ENCODE measurements around the gene KIAA0930. TPM values are rescaled to one million over a fixed set of nuclear protein-coding genes. Genes with fewer than 3 reads are reported as not detected.
A peak's percentile ranks its signal among the peaks of the same experiment; 100 is the strongest.
"Not testable (repeated sequence)": the region's sequence is repeated elsewhere in the genome, so short reads cannot be mapped to it uniquely, and the experiment has no call there.

KIAA0930 gene
- polyA plus RNA-seq, 3 donors from 2014 or later, result 2.2 to 6.2 (median 4.5) TPM

GRCh38 chr22:45192701-45193187, 48.0 kb downstream of the KIAA0930 start:
- peaks cover 0 to 8% (median 0%) of the 10 kb centered on the region in 3 donors for H3K36me3 Mint-ChIP-seq
- H3K27ac Mint-ChIP-seq, result no peak overlapping the region
- no peak overlapping the region for H3K4me3 Mint-ChIP-seq
- no peaks in the 10 kb centered on the region for H3K9me3 Mint-ChIP-seq
- H3K4me1 Mint-ChIP-seq, result peaks cover 0 to 4% of the 10 kb centered on the region in 2 donors
- no peaks in the 10 kb centered on the region for H3K27me3 Mint-ChIP-seq (ENCODE audit: low read depth in 3 of 3)
- DNase-seq, result no peak

GRCh38 chr22:45191746-45192145, 48.9 kb downstream of the KIAA0930 start:
- not testable (repeated sequence) for H3K9me3 Mint-ChIP-seq; H3K36me3 Mint-ChIP-seq; H3K27me3 Mint-ChIP-seq (ENCODE audit: low read depth in 3 of 3); DNase-seq; H3K27ac Mint-ChIP-seq; H3K4me1 Mint-ChIP-seq; H3K4me3 Mint-ChIP-seq

- Mint-ChIP-seq H3K36me3 (peaks cover 0 to 13% (median 11%) of the 10 kb centered on the region in 3 donors), H3K4me1 (peaks cover 0 to 10% of the 10 kb centered on the region in 2 donors), H3K4me3 (no peak overlapping the region), H3K9me3 (no peaks in the 10 kb centered on the region), H3K27ac (no peak overlapping the region), H3K27me3 (ENCODE audit: low read depth in 3 of 3) (no peaks in the 10 kb centered on the region)
- no peak for DNase-seq
Observed at GRCh38 chr22:45190202-45190872, 50.4 kb downstream of the KIAA0930 start.

GRCh38 chr22:45188779-45189178, 51.9 kb downstream of the KIAA0930 start:
- Mint-ChIP-seq H3K27me3 (ENCODE audit: low read depth in 3 of 3) (no peaks in the 10 kb centered on the region), H3K4me3 (no peak overlapping the region), H3K27ac (peak overlapping the region in 3 of 6 donors; percentile 37 to 51 (median 41)), H3K4me1 (peaks cover 0 to 10% of the 10 kb centered on the region in 2 donors), H3K9me3 (no peaks in the 10 kb centered on the region), H3K36me3 (peaks cover 0 to 23% (median 17%) of the 10 kb centered on the region in 3 donors)
- DNase-seq, result no peak

GRCh38 chr22:45187891-45188290, 52.8 kb downstream of the KIAA0930 start:
- H3K4me3 Mint-ChIP-seq, result no peak overlapping the region
- DNase-seq, result no peak
- H3K9me3 Mint-ChIP-seq, result no peaks in the 10 kb centered on the region
- peak overlapping the region in 1 of 6 donors; percentile 22 for H3K27ac Mint-ChIP-seq
- H3K27me3 Mint-ChIP-seq (ENCODE audit: low read depth in 3 of 3), result no peaks in the 10 kb centered on the region
- peaks cover 0 to 10% of the 10 kb centered on the region in 2 donors for H3K4me1 Mint-ChIP-seq
- H3K36me3 Mint-ChIP-seq, result peaks cover 0 to 26% (median 20%) of the 10 kb centered on the region in 3 donors

- Mint-ChIP-seq H3K36me3 (peaks cover 4 to 34% (median 25%) of the 10 kb centered on the region in 3 donors), H3K9me3 (no peaks in the 10 kb centered on the region), H3K4me1 (peaks cover 6 to 19% of the 10 kb centered on the region in 2 donors), H3K27ac (peak overlapping the region in 4 of 6 donors; percentile 7 to 69 (median 41)), H3K27me3 (ENCODE audit: low read depth in 3 of 3) (no peaks in the 10 kb centered on the region), H3K4me3 (no peak overlapping the region)
- no peak for DNase-seq
Observed at GRCh38 chr22:45185718-45186514, 54.8 kb downstream of the KIAA0930 start.

GRCh38 chr22:45183974-45184373, 56.7 kb downstream of the KIAA0930 start:
- no peak for DNase-seq
- no peaks in the 10 kb centered on the region for H3K9me3 Mint-ChIP-seq
- H3K27me3 Mint-ChIP-seq (ENCODE audit: low read depth in 3 of 3), result no peaks in the 10 kb centered on the region
- H3K36me3 Mint-ChIP-seq, result peaks cover 4 to 40% (median 29%) of the 10 kb centered on the region in 3 donors
- peaks cover 20 to 38% of the 10 kb centered on the region in 2 donors for H3K4me1 Mint-ChIP-seq
- H3K27ac Mint-ChIP-seq, result peak overlapping the region in 1 of 6 donors; percentile 29
- H3K4me3 Mint-ChIP-seq, result no peak overlapping the region

- H3K27ac Mint-ChIP-seq, result peak overlapping the region in 1 of 6 donors; percentile 30
- peaks cover 4 to 44% (median 22%) of the 10 kb centered on the region in 3 donors for H3K36me3 Mint-ChIP-seq
- H3K27me3 Mint-ChIP-seq (ENCODE audit: low read depth in 3 of 3), result no peaks in the 10 kb centered on the region
- H3K4me1 Mint-ChIP-seq, result peaks cover 29 to 45% of the 10 kb centered on the region in 2 donors
- H3K4me3 Mint-ChIP-seq, result no peak overlapping the region
- DNase-seq, result no peak
- no peaks in the 10 kb centered on the region for H3K9me3 Mint-ChIP-seq
Observed at GRCh38 chr22:45181766-45182165, 58.9 kb downstream of the KIAA0930 start.

GRCh38 chr22:45181240-45181639, 59.5 kb downstream of the KIAA0930 start:
- Mint-ChIP-seq H3K9me3 (no peaks in the 10 kb centered on the region), H3K27me3 (ENCODE audit: low read depth in 3 of 3) (no peaks in the 10 kb centered on the region), H3K4me3 (no peak overlapping the region), H3K27ac (peak overlapping the region in 1 of 6 donors; percentile 5), H3K4me1 (peaks cover 29 to 47% of the 10 kb centered on the region in 2 donors), H3K36me3 (peaks cover 4 to 47% (median 22%) of the 10 kb centered on the region in 3 donors)
- no peak for DNase-seq

- Mint-ChIP-seq H3K27ac (peak overlapping the region; percentile 14 to 75 (median 58)), H3K9me3 (no peaks in the 10 kb centered on the region), H3K4me3 (no peak overlapping the region), H3K27me3 (ENCODE audit: low read depth in 3 of 3) (no peaks in the 10 kb centered on the region), H3K4me1 (peaks cover 30 to 57% of the 10 kb centered on the region in 2 donors), H3K36me3 (peaks cover 4 to 39% (median 16%) of the 10 kb centered on the region in 3 donors)
- no peak for DNase-seq
Observed at GRCh38 chr22:45180146-45180679, 60.5 kb downstream of the KIAA0930 start.

- Mint-ChIP-seq H3K36me3 (peaks cover 5 to 39% (median 12%) of the 10 kb centered on the region in 3 donors), H3K4me3 (no peak overlapping the region), H3K4me1 (peaks cover 30 to 64% of the 10 kb centered on the region in 2 donors), H3K27ac (peak overlapping the region; percentile 53 to 75 (median 68)), H3K9me3 (no peaks in the 10 kb centered on the region), H3K27me3 (ENCODE audit: low read depth in 3 of 3) (no peaks in the 10 kb centered on the region)
- no peak for DNase-seq
Observed at GRCh38 chr22:45179276-45180049, 61.2 kb downstream of the KIAA0930 start.

- Mint-ChIP-seq H3K27ac (peak overlapping the region in 5 of 6 donors; percentile 20 to 62 (median 54)), H3K27me3 (ENCODE audit: low read depth in 3 of 3) (peaks cover 0 to 4% (median 2%) of the 10 kb centered on the region in 3 donors), H3K4me3 (no peak overlapping the region), H3K4me1 (peaks cover 30 to 76% of the 10 kb centered on the region in 2 donors), H3K36me3 (peaks cover 25 to 63% (median 27%) of the 10 kb centered on the region in 3 donors), H3K9me3 (no peaks in the 10 kb centered on the region)
- no peak for DNase-seq
Observed at GRCh38 chr22:45172881-45173585, 67.7 kb downstream of the KIAA0930 start.
